OCI-LY3 (cell line): Measurements from ENCODE around the gene BNC1.

Source experiments
- EZH2phosphoT487 ChIP-seq: fragments of 200-600 bp; shearing (Covaris generic); IDR thresholded peaks from 2 replicates; pipeline ENCODE4 v1.6.1; 2018; ENCODE audit warnings: antibody characterized with exemption, mixed run types, low read depth
- TF ChIP-seq, protein P1 (sequence below): fragments of 200-600, 300-600 bp; sonication (generic); IDR thresholded peaks from 2 replicates; pipeline ENCODE4 v1.5.1; 2014; ENCODE audit warnings: antibody characterized with exemption, low read length, low read depth

DNA sequence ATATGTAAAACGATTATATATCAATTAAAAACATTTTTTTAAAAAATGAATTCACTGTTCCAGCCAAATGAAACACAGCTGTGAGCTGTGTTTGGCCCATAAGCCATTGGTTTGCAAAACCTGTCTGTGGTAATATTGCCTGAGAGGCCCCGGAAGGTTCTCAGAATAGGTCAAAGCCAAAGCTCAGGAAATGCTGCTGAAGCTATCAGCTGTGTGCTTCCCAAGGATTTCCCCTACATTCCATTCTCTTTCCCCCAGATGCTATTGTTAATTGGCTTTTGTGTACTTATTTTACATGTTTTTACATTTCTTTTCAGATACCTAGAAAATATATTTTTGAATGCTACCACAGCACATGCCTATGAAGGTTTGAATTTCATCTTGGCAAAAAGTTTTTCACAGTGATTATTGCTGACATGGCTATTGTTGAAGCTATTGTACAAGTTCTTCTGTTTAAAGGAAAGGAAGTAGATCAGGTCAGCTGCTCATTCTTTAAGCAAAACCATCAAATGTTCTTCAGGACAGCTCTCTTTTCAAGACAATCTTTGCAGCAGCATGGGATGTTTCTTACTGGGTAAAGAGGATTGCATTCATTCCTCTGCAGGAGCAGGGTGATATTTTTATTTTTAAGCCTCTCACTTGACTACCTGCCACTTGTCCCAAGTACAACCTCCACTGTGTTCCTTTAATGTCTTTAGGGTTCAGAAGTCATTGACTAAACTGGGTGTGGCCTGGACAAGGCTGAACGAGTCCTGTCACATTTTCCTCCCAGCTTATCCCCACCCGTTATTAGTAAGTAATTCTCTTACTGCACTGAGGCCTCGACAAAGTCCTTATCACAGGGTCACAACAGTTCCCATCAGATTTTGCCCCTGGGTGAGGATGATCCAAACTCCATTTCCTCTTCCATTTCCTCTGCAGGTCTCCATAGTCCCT, 26.3 kb upstream of the BNC1 start:
- TF ChIP-seq, protein P1, sequence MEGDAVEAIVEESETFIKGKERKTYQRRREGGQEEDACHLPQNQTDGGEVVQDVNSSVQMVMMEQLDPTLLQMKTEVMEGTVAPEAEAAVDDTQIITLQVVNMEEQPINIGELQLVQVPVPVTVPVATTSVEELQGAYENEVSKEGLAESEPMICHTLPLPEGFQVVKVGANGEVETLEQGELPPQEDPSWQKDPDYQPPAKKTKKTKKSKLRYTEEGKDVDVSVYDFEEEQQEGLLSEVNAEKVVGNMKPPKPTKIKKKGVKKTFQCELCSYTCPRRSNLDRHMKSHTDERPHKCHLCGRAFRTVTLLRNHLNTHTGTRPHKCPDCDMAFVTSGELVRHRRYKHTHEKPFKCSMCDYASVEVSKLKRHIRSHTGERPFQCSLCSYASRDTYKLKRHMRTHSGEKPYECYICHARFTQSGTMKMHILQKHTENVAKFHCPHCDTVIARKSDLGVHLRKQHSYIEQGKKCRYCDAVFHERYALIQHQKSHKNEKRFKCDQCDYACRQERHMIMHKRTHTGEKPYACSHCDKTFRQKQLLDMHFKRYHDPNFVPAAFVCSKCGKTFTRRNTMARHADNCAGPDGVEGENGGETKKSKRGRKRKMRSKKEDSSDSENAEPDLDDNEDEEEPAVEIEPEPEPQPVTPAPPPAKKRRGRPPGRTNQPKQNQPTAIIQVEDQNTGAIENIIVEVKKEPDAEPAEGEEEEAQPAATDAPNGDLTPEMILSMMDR, result no peak
- no peak for TF ChIP-seq EZH2phosphoT487
